Kidney epithelial cell (primary cell): ENCODE results near the gene POLD2. TPM values are rescaled to one million over a fixed set of nuclear protein-coding genes. Genes with fewer than 3 reads are reported as not detected.

Source experiments
- DNase-seq: peaks from one replicate; pipeline ENCODE4 v3.0.0-alpha.2; 2010; ENCODE audit warnings: low read depth
- H3K27me3 ChIP-seq: 2 replicates; pipeline ENCODE4 v1.6.0; 2011; ENCODE audit warnings: low read length; ENCODE audit not compliant: control insufficient read depth, insufficient read depth
- H3K36me3 ChIP-seq: 2 replicates; pipeline ENCODE4 v1.5.1; 2011; ENCODE audit warnings: low read length; ENCODE audit not compliant: control insufficient read depth, insufficient read depth
- H3K4me3 ChIP-seq: 2 replicates; pipeline ENCODE4 v1.5.1; 2011; ENCODE audit warnings: low read depth, mild to moderate bottlenecking, control low read depth, low read length
- CTCF ChIP-seq: IDR thresholded peaks from 2 replicates; pipeline ENCODE4 v1.5.1; 2011; ENCODE audit warnings: mild to moderate bottlenecking, moderate library complexity, low read length, control low read depth, inconsistent platforms; ENCODE audit not compliant: insufficient read depth, poor library complexity, severe bottlenecking
- total RNA-seq: library from RNA; depleted of rRNA; stranded (reverse); fragments of >200 nt; gene quantifications from 2 replicates; pipeline ENCODE4 v1.2.3, GENCODE V29; 2015

The POLD2 gene
- total RNA-seq, 1 donor from 2014 or later = 73.0 TPM

GRCh38 chr7:44145479-44145968 lies 22.2 kb upstream of the POLD2 start:
- Histone ChIP-seq H3K36me3 (no peaks in the 10 kb centered on the region), H3K4me3 (peak overlapping the region; percentile 35), H3K27me3 (peaks cover 30% of the 10 kb centered on the region)
- no peak for TF ChIP-seq CTCF
- no peak for DNase-seq

- Histone ChIP-seq H3K27me3 (peaks cover 30% of the 10 kb centered on the region), H3K36me3 (no peaks in the 10 kb centered on the region), H3K4me3 (no peak overlapping the region)
- no peak for DNase-seq
- TF ChIP-seq CTCF = no peak
These were observed 21.7 kb upstream of the POLD2 start for GRCh38 chr7:44144968-44145478.

GRCh38 chr7:44144426-44144967 lies 21.1 kb upstream of the POLD2 start:
- Histone ChIP-seq H3K27me3 (peaks cover 30% of the 10 kb centered on the region), H3K4me3 (no peak overlapping the region), H3K36me3 (no peaks in the 10 kb centered on the region)
- DNase-seq = no peak
- TF ChIP-seq CTCF = no peak

- DNase-seq = no peak
- Histone ChIP-seq H3K27me3 (peaks cover 30% of the 10 kb centered on the region), H3K4me3 (no peak overlapping the region), H3K36me3 (no peaks in the 10 kb centered on the region)
- TF ChIP-seq CTCF = no peak
These were observed 20.4 kb upstream of the POLD2 start for GRCh38 chr7:44143646-44144250.

GRCh38 chr7:44142028-44142427 lies 18.7 kb upstream of the POLD2 start:
- DNase-seq = no peak
- H3K4me3 ChIP-seq = no peak overlapping the region
- TF ChIP-seq CTCF = no peak
- H3K36me3 ChIP-seq = no peaks in the 10 kb centered on the region
- peaks cover 31% of the 10 kb centered on the region for H3K27me3 ChIP-seq
